Inferior parietal cortex (tissue), 1 donor: Measurements from ENCODE around the gene KRTAP10-12.
"Not testable (repeated sequence)": the region's sequence is repeated elsewhere in the genome, so short reads cannot be mapped to it uniquely, and the experiment has no call there.

Source experiments
- DNase-seq: peaks from one replicate; pipeline ENCODE4 v3.0.0-alpha.2; 2016; ENCODE audit errors: extremely low spot score

KRTAP10-12 gene

GRCh38 chr21:44670642-44671432, 26.1 kb upstream of the KRTAP10-12 start:
- no peak for DNase-seq

- DNase-seq: no peak
Measured at GRCh38 chr21:44671911-44672310, 25.1 kb upstream of the KRTAP10-12 start.

- DNase-seq: no peak
Measured at GRCh38 chr21:44677881-44678280, 19.1 kb upstream of the KRTAP10-12 start.

GRCh38 chr21:44681152-44681551, 15.8 kb upstream of the KRTAP10-12 start:
- no peak for DNase-seq

- DNase-seq: no peak
Measured at GRCh38 chr21:44681861-44682579, 15.0 kb upstream of the KRTAP10-12 start, which contains the start of gene KRTAP12-1. KRTAP12-1 (minus strand) TSS chr21:44682163; CDS start chr21:44682123, 40 bp downstream.

GRCh38 chr21:44682580-44683151, 14.3 kb upstream of the KRTAP10-12 start:
- no peak for DNase-seq

GRCh38 chr21:44684077-44684476, 12.9 kb upstream of the KRTAP10-12 start:
- no peak for DNase-seq

- no peak for DNase-seq
Measured at GRCh38 chr21:44684483-44684882, 12.5 kb upstream of the KRTAP10-12 start.

GRCh38 chr21:44685050-44685449, 11.9 kb upstream of the KRTAP10-12 start:
- DNase-seq: not testable (repeated sequence)

GRCh38 chr21:44686000-44686781, 10.8 kb upstream of the KRTAP10-12 start:
- no peak for DNase-seq

- no peak for DNase-seq
Measured at GRCh38 chr21:44686843-44687561, 10.0 kb upstream of the KRTAP10-12 start.

GRCh38 chr21:44687671-44688070, 9.3 kb upstream of the KRTAP10-12 start:
- no peak for DNase-seq

GRCh38 chr21:44689740-44690139, 7.2 kb upstream of the KRTAP10-12 start:
- not testable (repeated sequence) for DNase-seq

GRCh38 chr21:44691686-44692085, 5.3 kb upstream of the KRTAP10-12 start:
- no peak for DNase-seq

GRCh38 chr21:44692798-44693512, 4.0 kb upstream of the KRTAP10-12 start:
- no peak for DNase-seq

- no peak for DNase-seq
Measured at GRCh38 chr21:44694776-44695175, 2.2 kb upstream of the KRTAP10-12 start.

- DNase-seq: no peak
Measured at GRCh38 chr21:44695184-44695583, 1.8 kb upstream of the KRTAP10-12 start.

- no peak for DNase-seq
Measured at GRCh38 chr21:44695641-44696040, 1.3 kb upstream of the KRTAP10-12 start.

- DNase-seq: no peak
Measured at GRCh38 chr21:44696572-44696971, 400 bp upstream of the KRTAP10-12 start.
